ENCODE measurements around the gene ABCC2.

- TF ChIP-seq CEBPB (IDR thresholded peaks at IDR 0.05): no peak
- no peak for TF ChIP-seq FOXM1 (IDR thresholded peaks at IDR 0.05; ENCODE audit: borderline replicate concordance, low read depth)
- TF ChIP-seq, protein P1, sequence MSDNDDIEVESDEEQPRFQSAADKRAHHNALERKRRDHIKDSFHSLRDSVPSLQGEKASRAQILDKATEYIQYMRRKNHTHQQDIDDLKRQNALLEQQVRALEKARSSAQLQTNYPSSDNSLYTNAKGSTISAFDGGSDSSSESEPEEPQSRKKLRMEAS (IDR thresholded peaks at IDR 0.05): no peak
Measured at GRCh38 chr10:99859585-99859984, 77.1 kb downstream of the ABCC2 start.
